ENCODE results near the gene CLCA2.
A peak's percentile ranks its signal among the peaks of the same experiment; 100 is the strongest.

CLCA2 gene

GRCh38 chr1:86429122-86429725, 5.3 kb downstream of the CLCA2 start:
- DNase-seq (ENCODE audit: low spot score): peak; percentile 12

DNA sequence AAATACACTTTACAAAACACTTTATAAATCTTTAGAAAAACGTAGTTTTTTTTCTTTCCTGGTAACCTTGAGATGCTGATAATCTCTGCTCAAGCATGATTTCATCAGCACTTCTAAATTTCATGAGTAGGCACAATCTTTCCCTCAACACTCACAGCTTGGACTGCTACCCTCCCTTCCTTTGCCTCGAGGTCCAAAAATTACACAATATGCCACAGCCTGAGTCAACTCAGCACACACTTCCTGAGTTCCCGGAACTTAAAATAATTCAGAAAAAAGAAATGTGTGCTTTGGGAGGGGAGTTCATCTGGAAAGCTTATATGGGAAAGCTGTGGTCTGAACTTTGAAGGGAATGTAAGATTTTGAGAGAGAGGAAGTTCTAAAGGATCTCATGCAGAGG, 5.9 kb downstream of the CLCA2 start:
- DNase-seq (ENCODE audit: low spot score): peak; percentile 88

DNA sequence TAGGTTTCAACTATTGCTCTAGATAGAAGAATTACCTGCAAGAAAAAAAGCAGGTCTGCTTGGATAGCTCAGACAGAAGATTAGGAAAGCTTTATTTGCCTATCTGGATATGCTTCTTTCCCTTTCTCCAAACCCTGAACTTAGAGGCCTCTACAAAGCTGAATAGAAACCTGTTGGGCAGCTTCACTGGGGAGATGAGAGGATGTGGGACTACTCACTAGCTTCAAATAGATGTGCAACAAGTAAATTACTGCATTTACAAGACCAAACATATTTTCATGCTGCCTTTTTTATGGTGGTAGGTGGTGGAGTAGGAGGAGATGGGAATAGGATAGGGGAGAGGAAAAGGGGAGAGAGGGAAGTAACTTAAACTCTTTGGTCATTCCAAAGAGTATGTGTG, 6.4 kb downstream of the CLCA2 start:
- DNase-seq (ENCODE audit: low spot score): no peak

DNA sequence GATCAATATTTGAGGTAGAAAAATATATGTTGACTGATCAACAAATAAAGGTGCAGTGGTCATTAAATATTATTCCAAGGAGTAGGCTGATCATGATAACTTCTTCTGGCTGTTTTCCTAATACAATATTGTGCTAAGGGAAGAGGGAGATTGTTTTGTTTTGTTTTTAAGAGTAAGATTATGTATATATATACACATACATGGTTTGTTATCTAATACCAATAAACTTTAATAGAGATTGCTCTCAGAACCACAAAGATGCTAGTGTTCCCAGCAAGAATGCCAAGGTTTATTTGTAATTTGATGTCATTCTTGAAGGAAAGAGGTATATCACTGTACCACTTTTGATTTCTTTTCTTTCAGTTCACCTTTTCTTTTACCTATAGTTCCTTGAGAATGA, 10.1 kb downstream of the CLCA2 start:
- no peak for DNase-seq (ENCODE audit: low spot score)

DNA sequence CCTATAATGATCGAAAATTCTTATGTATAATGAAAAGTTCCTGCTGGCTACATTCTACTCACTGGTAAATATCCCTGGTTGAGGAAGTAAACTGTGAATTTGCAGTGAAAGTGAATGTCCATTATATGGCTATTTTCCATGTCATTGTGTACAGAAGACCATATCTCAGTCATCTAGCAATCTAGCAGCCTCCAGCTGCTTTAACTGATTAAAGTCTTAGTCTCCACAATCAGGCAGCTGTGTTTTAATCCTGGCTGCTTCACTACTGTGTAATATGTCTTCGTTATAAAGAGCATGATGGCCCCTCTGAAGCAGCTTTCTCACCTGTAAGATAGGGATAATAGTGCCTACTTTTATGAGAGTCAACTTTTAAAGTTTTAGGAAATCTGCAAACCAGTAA, 11.4 kb downstream of the CLCA2 start:
- no peak for DNase-seq (ENCODE audit: low spot score)

DNA sequence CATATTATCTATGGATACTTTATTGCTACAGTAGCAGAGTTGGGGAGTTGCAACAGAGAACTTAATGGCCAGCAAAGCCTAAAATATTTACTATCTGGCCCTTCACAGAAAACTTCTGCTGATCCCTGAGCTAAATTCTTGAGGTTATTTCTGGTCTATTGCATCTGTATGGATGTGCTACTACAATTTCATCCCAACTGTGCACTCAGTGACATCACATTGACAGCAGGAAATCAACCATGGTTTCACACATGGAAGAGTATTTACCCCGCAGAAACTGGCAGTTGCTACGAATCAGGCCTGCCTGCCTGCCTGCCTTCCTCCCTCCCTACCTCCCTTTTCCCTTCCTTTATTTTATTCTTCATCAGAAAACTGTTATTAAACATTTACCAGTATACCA, 12.1 kb downstream of the CLCA2 start:
- no peak for DNase-seq (ENCODE audit: low spot score)

GRCh38 chr1:86441581-86441980, 17.6 kb downstream of the CLCA2 start:
- DNase-seq (ENCODE audit: low spot score): no peak

DNA sequence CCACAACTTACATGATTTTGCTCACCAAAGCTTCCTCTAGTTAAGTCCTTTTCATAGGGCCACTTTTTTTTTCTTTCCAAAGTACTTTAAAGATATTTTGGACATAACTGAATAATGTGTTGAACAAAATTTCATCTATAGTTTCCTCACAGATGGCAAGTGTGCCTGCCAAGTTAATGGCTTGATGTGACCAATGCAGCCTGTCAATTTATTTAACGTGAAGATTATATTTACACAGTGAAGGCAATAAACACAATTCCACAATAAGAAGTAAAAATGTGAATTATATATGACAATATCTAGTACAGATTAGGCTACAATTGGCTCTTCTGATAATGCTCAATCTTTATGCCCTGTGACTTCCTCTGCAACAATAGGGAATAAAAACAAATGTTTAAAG, 18.0 kb downstream of the CLCA2 start:
- DNase-seq (ENCODE audit: low spot score): no peak

DNA sequence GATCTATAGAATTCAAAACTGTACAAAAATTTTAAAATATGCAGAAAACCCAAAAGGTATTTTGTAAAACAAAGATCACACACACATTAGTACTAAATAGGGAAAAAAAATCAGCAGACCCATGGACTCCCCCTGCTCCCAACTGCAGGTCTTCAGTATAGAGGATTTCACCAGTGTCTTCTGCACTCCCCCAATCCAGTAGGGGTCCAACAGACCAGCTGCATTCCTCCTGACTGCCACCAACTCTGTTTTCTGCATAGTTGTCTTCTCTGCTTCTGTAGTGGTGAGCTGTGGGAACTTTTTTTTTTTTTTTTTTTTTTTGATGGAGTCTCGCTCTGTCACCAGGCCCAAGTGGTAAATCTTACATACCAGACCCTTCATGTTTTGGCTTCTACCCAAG, 21.9 kb downstream of the CLCA2 start:
- no peak for DNase-seq (ENCODE audit: low spot score)

GRCh38 chr1:86447198-86447790, 23.3 kb downstream of the CLCA2 start:
- no peak for DNase-seq (ENCODE audit: low spot score)

DNA sequence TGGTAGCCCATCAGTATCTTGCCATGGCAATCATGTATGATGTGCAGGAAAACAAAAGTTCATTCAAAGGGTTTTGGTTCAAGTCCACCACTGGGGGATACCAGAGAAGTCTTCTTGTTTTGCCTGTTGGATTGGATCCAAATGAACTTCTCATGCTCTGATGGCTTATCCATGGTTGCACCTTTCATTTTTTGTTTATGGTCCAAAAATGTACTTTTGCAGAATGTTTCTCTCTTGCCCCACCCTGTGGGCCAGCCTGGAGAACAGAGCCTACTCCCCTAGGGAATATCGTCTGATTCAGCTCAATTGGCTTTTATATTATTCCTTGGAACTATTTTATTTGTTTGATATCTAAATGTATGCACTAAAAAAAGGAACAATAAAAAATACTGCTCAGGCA, 24.7 kb downstream of the CLCA2 start:
- DNase-seq (ENCODE audit: low spot score): no peak

DNA sequence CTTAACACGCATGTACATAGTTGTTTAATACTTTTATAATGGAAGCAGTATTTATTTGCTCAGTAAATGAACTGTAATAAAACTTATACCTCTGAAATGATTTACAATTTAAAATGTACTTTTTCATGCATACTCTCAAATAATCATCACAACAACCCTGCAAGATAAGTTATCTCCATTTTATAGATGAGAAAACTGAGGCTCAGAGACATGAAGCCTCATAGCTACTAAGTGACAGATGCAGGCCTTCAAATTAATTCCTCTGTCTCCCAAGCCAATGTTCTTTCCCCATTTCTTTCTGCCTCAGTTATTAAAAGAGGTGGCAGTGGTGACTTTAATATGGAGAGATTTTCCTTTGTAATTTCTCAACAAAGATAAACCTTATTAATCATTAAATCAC, 25.1 kb downstream of the CLCA2 start:
- DNase-seq (ENCODE audit: low spot score): no peak

DNA sequence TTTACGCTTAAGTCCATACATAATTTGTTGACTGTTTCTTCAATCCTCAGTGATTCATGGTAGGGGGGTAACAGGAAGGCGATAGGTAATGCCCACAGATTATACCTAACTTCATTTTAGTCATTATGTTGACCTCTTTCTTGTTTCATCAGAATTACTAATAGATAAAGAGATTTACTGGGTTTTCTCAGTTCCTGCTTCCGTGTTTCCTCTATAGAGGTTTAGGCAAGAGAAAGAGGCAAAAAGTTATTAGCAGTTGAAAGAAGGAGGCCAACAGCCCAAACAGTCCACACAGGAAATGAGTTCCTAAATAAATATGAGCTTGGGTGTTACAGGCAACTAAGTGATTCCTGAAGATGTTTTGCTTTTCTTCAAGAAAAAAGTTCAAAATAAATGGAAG, 26.9 kb downstream of the CLCA2 start:
- no peak for DNase-seq (ENCODE audit: low spot score)

- no peak for DNase-seq (ENCODE audit: low spot score)
Measured at GRCh38 chr1:86453664-86454063, 29.7 kb downstream of the CLCA2 start.

DNA sequence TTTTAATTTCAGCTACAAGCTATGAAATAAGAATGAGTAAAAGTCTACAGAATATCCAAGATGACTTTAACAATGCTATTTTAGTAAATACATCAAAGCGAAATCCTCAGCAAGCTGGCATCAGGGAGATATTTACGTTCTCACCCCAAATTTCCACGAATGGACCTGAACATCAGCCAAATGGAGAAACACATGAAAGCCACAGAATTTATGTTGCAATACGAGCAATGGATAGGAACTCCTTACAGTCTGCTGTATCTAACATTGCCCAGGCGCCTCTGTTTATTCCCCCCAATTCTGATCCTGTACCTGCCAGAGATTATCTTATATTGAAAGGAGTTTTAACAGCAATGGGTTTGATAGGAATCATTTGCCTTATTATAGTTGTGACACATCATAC, 31.1 kb downstream of the CLCA2 start:
- no peak for DNase-seq (ENCODE audit: low spot score)

DNA sequence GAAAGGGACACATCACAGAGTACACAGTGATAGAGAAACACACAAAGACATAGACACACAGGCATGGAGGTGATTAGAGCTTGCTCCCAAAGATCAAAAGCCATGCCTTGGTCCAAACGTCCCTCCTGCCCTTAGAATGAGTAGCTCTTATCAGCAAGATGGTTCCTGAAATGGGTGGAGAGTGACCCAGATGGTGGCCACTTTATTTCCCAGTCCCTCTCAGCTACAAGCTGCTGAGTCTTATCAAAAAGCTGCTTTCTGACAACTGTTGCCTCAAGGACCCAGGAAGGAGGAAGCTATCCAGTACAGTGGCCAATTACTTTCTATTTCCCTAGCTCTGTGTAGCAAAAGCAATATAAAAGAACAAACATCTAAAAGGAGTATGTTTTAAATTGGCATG, 37.0 kb downstream of the CLCA2 start:
- no peak for DNase-seq (ENCODE audit: low spot score)

DNA sequence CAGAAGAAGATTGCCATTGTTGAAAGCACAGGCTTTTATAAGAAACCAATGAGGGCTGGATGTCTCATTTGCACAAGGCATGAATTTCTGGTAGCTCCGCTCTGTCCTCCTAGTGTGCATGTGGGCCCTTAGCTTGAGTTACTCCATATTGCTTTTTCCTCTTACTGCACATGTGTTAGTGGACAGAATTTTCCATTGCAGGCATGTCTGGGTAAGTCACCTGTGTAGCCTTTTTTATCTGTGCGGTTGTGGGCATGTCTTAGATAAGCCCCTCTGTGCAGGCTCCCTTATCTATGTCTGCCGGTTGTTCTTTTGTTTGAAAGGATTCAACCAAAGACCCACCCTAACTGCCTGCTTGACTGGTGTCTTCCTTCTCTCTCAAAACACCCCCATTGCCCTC, 37.5 kb downstream of the CLCA2 start:
- DNase-seq (ENCODE audit: low spot score): no peak

DNA sequence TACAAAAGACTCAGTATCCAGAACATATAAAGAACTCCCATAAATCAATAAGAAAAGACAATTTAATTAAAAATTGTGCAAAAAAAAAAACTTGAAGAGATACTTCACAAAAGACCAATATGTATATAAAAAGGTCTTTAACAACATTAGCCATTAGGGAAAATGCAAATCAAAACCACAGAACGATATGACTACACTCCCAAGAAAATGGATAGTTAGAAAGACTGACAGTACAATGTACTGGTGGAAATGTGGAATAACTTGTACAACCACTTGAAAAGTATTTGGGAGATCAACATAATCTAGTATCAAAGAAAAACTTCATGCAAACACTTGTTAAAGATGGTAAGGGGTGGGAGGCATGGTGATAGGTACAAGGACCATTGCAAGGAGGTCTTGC, 40.8 kb downstream of the CLCA2 start:
- no peak for DNase-seq (ENCODE audit: low spot score)

DNA sequence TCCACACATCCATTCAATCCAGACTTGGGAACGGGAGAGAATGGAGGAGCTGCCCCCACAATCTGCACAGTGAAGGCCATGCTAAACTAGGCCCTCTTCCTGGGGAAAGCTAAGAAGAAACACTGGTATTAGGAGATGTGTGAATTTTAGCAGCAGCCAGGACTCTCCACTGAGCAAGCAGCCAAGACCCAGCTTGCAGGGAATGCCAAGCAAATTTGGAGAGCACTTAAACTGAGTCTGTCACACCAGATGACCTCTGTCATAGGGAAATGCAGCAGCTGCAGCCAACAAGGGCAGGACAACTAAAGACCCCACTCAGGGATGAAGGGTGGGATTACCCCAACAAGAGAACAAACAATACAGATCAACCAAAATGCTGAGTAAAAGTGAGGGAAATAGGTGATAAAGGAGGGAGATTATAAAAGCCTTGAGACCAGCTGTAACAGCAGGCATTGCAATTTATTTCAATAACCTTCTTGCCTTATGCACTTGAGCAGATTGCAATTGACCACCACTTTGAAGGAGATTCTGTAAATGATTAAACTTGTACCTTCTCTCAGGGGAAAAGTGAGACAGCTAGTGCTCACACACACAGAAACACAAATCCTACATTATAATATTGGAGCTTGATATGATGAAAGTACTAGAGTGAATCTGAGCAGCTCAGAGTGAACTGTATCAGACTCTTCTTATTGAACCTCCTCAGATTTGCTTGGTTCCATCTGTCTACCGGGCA, 42.3 kb downstream of the CLCA2 start:
- no peak for DNase-seq (ENCODE audit: low spot score)

GRCh38 chr1:86466986-86467385, 43.0 kb downstream of the CLCA2 start:
- peak; percentile 27 for DNase-seq (ENCODE audit: low spot score)

DNA sequence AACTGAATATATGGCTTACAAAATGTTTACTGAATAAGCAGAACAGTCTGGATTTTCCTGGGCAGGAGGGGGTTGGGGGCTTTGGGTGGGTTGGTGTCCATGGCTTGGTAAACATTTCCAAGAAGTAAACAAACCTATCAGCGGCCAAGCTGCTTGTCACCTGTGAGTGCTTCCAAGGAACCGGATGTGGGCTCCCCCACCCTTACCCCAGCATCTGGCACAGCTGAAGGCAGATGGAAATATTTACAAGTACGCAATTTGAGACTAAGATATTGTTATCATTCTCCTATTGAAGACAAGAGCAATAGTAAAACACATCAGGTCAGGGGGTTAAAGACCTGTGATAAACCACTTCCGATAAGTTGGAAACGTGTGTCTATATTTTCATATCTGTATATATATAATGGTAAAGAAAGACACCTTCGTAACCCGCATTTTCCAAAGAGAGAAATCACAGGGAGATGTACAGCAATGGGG, 44.6 kb downstream of the CLCA2 start, which contains the start of gene CLCA1:
Gene CLCA1, plus strand, starts transcription at position 427 of the 477 bp plus-strand sequence. Its CDS starts 45 bp downstream, at position 472.
- DNase-seq (ENCODE audit: low spot score): no peak

GRCh38 chr1:86470859-86471258, 46.9 kb downstream of the CLCA2 start:
- DNase-seq (ENCODE audit: low spot score): no peak

- peak; percentile 11 for DNase-seq (ENCODE audit: low spot score)
Measured at GRCh38 chr1:86471291-86471690, 47.3 kb downstream of the CLCA2 start.
